ENCODE measurements around the gene CNIH4. TPM values are rescaled to one million over a fixed set of nuclear protein-coding genes. Genes with fewer than 3 reads are reported as not detected.

The CNIH4 gene
- total and polyA plus RNA-seq, 10 of the 15 experiments (the other 5 are each of a cell fraction or from before 2014, with no cell fraction given), result 23.2 to 173 (median 51.4) TPM

- Histone ChIP-seq H3K4me2 (ENCODE audit: control insufficient read depth, insufficient read depth) (peak overlapping the region; percentile 85), H4K20me1 (ENCODE audit: control insufficient read depth, insufficient read depth) (no peaks in the 10 kb centered on the region), H3K27me3 (replicated peaks in 1 of 2; ENCODE audit: control insufficient read depth in 2 of 2, insufficient read depth in 2 of 2, low read length in 1 of 2) (no peaks in the 10 kb centered on the region), H3K4me1 (ENCODE audit: control insufficient read depth, insufficient read depth, low read length) (peaks cover 5% of the 10 kb centered on the region), H3K9ac (ENCODE audit: control insufficient read depth, insufficient read depth, low read length) (no peak overlapping the region; the same call in 1 of the 2 replicates), H3K4me3 (0 out of 2 replicates have a peak overlapping the region, but pooled peaks have one; percentile 33), H2AFZ (ENCODE audit: control insufficient read depth, low read depth, low read length) (no peak overlapping the region), H3K36me3 (ENCODE audit: control insufficient read depth in 2 of 2, insufficient read depth in 2 of 2, low read length in 1 of 2) (no peaks in the 10 kb centered on the region; a peak in 1 of 4 replicates), H3K9me3 (replicated peaks; ENCODE audit: control insufficient read depth, insufficient read depth, low read length) (no peaks in the 10 kb centered on the region; the same call in 2 of the 3 replicates), H3K79me2 (ENCODE audit: control insufficient read depth, insufficient read depth, low read length) (peaks cover 29% of the 10 kb centered on the region), H3K27ac (ENCODE audit: control insufficient read depth, insufficient read depth) (no peak overlapping the region)
- SMC1A ChIA-PET (ENCODE audit: uncharacterized antibody, unreplicated experiment), result interaction anchor here (0.9 to 1.3 kb wide), 4 partner anchors 128 to 214 kb away, joined by 3 to 4 read pairs (median 3); partner anchors contain the start of gene FBXO28
- 58% methylated on average over 6 of the region's 6 CpGs for WGBS (ENCODE audit: insufficient coverage, insufficient replicate concordance, low lambda C conversion rate, missing lambda C conversion rate)
- DNase-seq (ENCODE audit: low read depth, low spot score) (no peak), ATAC-seq (no peak), FAIRE-seq (no peak)
- intact Hi-C loops (cut with micrococcal nuclease; ENCODE audit: unreplicated experiment), result no loop called here
- RAD21 ChIA-PET (ENCODE audit: unreplicated experiment), result interaction anchor here (2.0 kb wide), 1 partner anchor 212 kb away, joined by 22 read pairs; no protein-coding TSS in a partner anchor
- no TSS peak for BruUV-seq (replicated peaks)
- CTCF ChIA-PET, result interaction anchor here (1.4 to 2.1 kb wide), 3 partner anchors 212 to 278 kb away, joined by 3 to 14 read pairs (median 9); no protein-coding TSS in a partner anchor
- POLR2A ChIA-PET, result interaction anchor here (1.3 kb wide), 1 partner anchor 144 kb away, joined by 3 read pairs; no protein-coding TSS in a partner anchor
- in situ Hi-C loops (cut with MboI), result loop anchor here (5.0 to 25.0 kb wide), 3 partner anchors 216 to 1191 kb away; partner anchors contain the start of genes FBXO28 and TLR5
- no peak for TF ChIP-seq NR2F1 (conservative IDR thresholded peaks at IDR 0.05)
- TF ChIP-seq IKZF1 (conservative IDR thresholded peaks at IDR 0.05), result no peak
- TF ChIP-seq, protein P1, sequence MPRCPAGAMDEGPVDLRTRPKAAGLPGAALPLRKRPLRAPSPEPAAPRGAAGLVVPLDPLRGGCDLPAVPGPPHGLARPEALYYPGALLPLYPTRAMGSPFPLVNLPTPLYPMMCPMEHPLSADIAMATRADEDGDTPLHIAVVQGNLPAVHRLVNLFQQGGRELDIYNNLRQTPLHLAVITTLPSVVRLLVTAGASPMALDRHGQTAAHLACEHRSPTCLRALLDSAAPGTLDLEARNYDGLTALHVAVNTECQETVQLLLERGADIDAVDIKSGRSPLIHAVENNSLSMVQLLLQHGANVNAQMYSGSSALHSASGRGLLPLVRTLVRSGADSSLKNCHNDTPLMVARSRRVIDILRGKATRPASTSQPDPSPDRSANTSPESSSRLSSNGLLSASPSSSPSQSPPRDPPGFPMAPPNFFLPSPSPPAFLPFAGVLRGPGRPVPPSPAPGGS (IDR thresholded peaks at IDR 0.05; ENCODE audit: borderline replicate concordance, insufficient read depth, low read depth, low read length, poor library complexity, severe bottlenecking), result no peak
- TF ChIP-seq ESRRA (IDR thresholded peaks at IDR 0.05; ENCODE audit: low read length), result no peak
- TF ChIP-seq ZSCAN29 (IDR thresholded peaks at IDR 0.05), result no peak
- no peak for TF ChIP-seq CUX1 (IDR thresholded peaks at IDR 0.05; ENCODE audit: insufficient replicate concordance, low read depth, low read length)
- TF ChIP-seq TBL1XR1 (IDR thresholded peaks at IDR 0.05; ENCODE audit: low read depth, low read length), result no peak
- no peak for TF ChIP-seq MYB (IDR thresholded peaks at IDR 0.05; ENCODE audit: borderline replicate concordance, low read depth, low read length)
- TF ChIP-seq CTCF (IDR thresholded peaks at IDR 0.05 in 2 of 3, conservative IDR thresholded peaks at IDR 0.05 in 1 of 3; ENCODE audit: control insufficient read depth in 2 of 3, extremely low read depth in 1 of 3, insufficient read depth in 1 of 3, low read depth in 3 of 3, low read length in 3 of 3), result no peak
- TF ChIP-seq, protein P2, sequence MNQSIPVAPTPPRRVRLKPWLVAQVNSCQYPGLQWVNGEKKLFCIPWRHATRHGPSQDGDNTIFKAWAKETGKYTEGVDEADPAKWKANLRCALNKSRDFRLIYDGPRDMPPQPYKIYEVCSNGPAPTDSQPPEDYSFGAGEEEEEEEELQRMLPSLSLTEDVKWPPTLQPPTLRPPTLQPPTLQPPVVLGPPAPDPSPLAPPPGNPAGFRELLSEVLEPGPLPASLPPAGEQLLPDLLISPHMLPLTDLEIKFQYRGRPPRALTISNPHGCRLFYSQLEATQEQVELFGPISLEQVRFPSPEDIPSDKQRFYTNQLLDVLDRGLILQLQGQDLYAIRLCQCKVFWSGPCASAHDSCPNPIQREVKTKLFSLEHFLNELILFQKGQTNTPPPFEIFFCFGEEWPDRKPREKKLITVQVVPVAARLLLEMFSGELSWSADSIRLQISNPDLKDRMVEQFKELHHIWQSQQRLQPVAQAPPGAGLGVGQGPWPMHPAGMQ (IDR thresholded peaks at IDR 0.05; ENCODE audit: borderline replicate concordance), result no peak
- no peak for TF ChIP-seq NR2C2 (IDR thresholded peaks at IDR 0.05; ENCODE audit: borderline replicate concordance, control insufficient read depth, insufficient read length, low read depth)
- no peak for TF ChIP-seq KDM1A (IDR thresholded peaks at IDR 0.05; ENCODE audit: borderline replicate concordance)
- no peak for TF ChIP-seq HCFC1 (IDR thresholded peaks at IDR 0.05; ENCODE audit: low read length)
These were observed 28.0 kb upstream of the CNIH4 start for GRCh38 chr1:224328644-224329043.
